Karpas-422 (cell line): ENCODE results near the gene PDCD11. TPM values are rescaled to one million over a fixed set of nuclear protein-coding genes. Genes with fewer than 3 reads are reported as not detected.
"Not testable (repeated sequence)": the region's sequence is repeated elsewhere in the genome, so short reads cannot be mapped to it uniquely, and the experiment has no call there.

ENCODE experiments used
- DNase-seq: peaks from one replicate; pipeline ENCODE4 v3.0.0-alpha.2; 2015
- H2AFZ ChIP-seq: fragments of 200-600 bp; sonication (generic); 2 replicates; pipeline ENCODE4 v1.6.1; 2014; ENCODE audit warnings: antibody characterized with exemption, low read length, mixed read lengths
- H3K27ac ChIP-seq: fragments of 200-600 bp; sonication (generic); 2 replicates; pipeline ENCODE4 v1.5.1; 2014; ENCODE audit warnings: mild to moderate bottlenecking, low read length, moderate library complexity
- H3K27me3 ChIP-seq: fragments of 200-600 bp; sonication (generic); 2 replicates; pipeline ENCODE4 v1.6.1; 2014; ENCODE audit warnings: low read length, mixed read lengths
- H3K36me3 ChIP-seq: fragments of 200-600 bp; sonication (generic); 2 replicates; pipeline ENCODE4 v1.6.1; 2014; ENCODE audit warnings: low read length, mixed read lengths; ENCODE audit not compliant: insufficient read depth
- H3K4me1 ChIP-seq: fragments of 200-600 bp; sonication (generic); 2 replicates; pipeline ENCODE4 v1.6.1; 2014; ENCODE audit warnings: mild to moderate bottlenecking, low read length, mixed read lengths
- H3K4me2 ChIP-seq: fragments of 200-600 bp; sonication (generic); 2 replicates; pipeline ENCODE4 v1.6.1; 2014; ENCODE audit warnings: low read length, low read depth, mild to moderate bottlenecking; ENCODE audit not compliant: poor library complexity, severe bottlenecking
- H3K4me3 ChIP-seq: fragments of 200-600 bp; sonication (generic); 2 replicates; pipeline ENCODE4 v1.5.1; 2014; ENCODE audit warnings: mild to moderate bottlenecking, antibody characterized with exemption, low read length, mixed read lengths
- H3K79me2 ChIP-seq: fragments of 200-600 bp; sonication (generic); 2 replicates; pipeline ENCODE4 v1.6.1; 2014; ENCODE audit warnings: mild to moderate bottlenecking, low read length, mixed read lengths
- H3K9ac ChIP-seq: fragments of 200-600 bp; sonication (generic); 2 replicates; pipeline ENCODE4 v1.6.0; 2014; ENCODE audit warnings: low read length
- H3K9me2 ChIP-seq: fragments of 200-600 bp; sonication (generic), shearing (Covaris generic); replicated peaks from 2 replicates; pipeline ENCODE4 v1.6.0; 2014; ENCODE audit warnings: mild to moderate bottlenecking, low read length, moderate library complexity; ENCODE audit not compliant: insufficient read depth
- H3K9me3 ChIP-seq: fragments of 300-700, 200-600 bp; sonication (generic); 2 replicates; pipeline ENCODE4 v1.6.1; 2014; ENCODE audit warnings: low read length, mixed read lengths
- H4K20me1 ChIP-seq: fragments of 200-600 bp; sonication (generic); 2 replicates; pipeline ENCODE4 v1.6.1; 2014; ENCODE audit warnings: mild to moderate bottlenecking, antibody characterized with exemption, low read length, low read depth; ENCODE audit not compliant: insufficient read depth
- total RNA-seq: library from RNA; depleted of rRNA; stranded (reverse); fragments of >200 nt; shearing (Covaris generic); gene quantifications from 2 replicates; pipeline ENCODE4 v1.2.3, GENCODE V29; 2014; ENCODE audit warnings: low replicate concordance

The PDCD11 gene
- total RNA-seq, 1 experiment from 2014 or later: 28.9 TPM

DNA sequence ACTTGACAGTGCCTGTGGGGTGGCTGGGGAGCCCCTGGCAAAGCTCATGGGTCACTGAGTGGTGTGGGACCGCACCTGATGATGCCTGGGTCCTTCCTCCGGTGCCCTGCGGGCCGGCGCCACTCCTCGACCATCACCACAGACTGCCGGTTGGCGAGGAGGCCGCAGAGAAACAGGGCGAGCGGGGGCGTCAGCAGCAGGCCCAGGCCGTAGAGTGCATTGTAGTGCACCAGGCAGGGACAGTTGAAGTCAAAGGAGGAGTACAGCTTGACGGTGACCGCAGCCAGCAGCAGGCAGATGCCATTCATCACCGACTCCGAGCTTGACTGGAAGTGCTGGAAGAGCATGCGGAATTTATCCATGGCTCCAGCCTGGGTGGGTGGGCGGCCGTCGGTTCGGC, 82.2 kb downstream of the PDCD11 start:
- no peak for DNase-seq
- Histone ChIP-seq H3K27me3 (no peaks in the 10 kb centered on the region), H3K4me2 (no peak overlapping the region), H4K20me1 (no peaks in the 10 kb centered on the region), H3K4me3 (no peak overlapping the region), H3K9me2 (no peaks in the 10 kb centered on the region), H2AFZ (no peak overlapping the region), H3K4me1 (peaks cover 16% of the 10 kb centered on the region), H3K79me2 (no peaks in the 10 kb centered on the region), H3K9me3 (no peaks in the 10 kb centered on the region), H3K9ac (no peak overlapping the region), H3K27ac (no peak overlapping the region), H3K36me3 (no peaks in the 10 kb centered on the region)

DNA sequence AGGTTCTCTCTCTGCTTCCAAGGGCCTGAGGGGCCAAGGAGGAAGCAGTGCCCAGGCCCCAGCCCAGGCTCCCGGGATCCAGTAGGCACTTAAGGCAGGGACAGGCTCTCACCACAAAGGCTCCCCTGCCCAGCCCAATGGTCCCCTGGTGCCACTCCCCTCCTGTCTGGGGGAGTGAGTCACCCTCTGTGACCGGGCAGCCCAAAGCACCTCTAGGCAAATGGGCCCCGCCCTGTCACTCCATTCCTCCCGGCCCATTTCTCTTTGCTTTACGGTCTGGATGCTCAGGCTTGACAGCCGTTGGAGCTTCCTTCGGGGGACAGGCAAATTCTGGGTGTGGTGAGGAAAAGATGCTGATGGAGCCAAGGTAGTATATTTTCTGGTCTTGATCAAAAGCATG, 82.7 kb downstream of the PDCD11 start, which contains the start of gene CALHM3:
Gene CALHM3 (minus strand): TSS at position 106 of the 400 bp plus-strand sequence. CDS start 208 bp downstream, outside the sequence.
- H3K9me3 ChIP-seq: no peaks in the 10 kb centered on the region
- H4K20me1 ChIP-seq: no peaks in the 10 kb centered on the region
- no peak for DNase-seq
- no peak within 1 kb of the TSS for H2AFZ ChIP-seq
- H3K79me2 ChIP-seq: no peaks in the 10 kb centered on the region
- H3K4me1 ChIP-seq: peaks cover 16% of the 10 kb centered on the region
- H3K27me3 ChIP-seq: no peaks in the 10 kb centered on the region
- H3K4me2 ChIP-seq: no peak within 1 kb of the TSS
- H3K27ac ChIP-seq: no peak within 1 kb of the TSS
- H3K36me3 ChIP-seq: no peaks in the 10 kb centered on the region
- H3K4me3 ChIP-seq: no peak within 1 kb of the TSS
- H3K9me2 ChIP-seq: no peaks in the 10 kb centered on the region
- no peak within 1 kb of the TSS for H3K9ac ChIP-seq

DNA sequence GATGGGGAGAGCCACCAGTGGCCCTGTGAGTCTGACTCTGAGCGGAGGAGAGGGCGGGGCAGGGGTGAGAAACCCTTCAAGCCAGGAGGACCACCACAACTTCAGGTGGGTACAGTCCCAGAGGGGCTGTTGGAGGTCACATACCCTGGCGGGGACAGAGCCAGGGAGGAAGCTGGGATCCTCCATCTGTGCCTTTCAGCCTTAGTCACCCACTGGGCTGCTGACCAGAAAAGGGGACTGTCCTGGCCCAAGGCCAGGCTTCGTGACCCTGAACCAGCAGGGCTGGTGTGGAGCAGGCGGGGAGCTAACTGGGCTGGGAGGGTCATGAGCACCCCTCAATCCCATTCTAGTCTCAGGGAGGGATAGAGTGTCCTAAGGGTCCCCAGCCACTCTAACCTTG, 84.1 kb downstream of the PDCD11 start:
- no peaks in the 10 kb centered on the region for H3K9me2 ChIP-seq
- H3K27ac ChIP-seq: no peak overlapping the region
- no peaks in the 10 kb centered on the region for H3K79me2 ChIP-seq
- H4K20me1 ChIP-seq: no peaks in the 10 kb centered on the region
- no peak for DNase-seq
- no peak overlapping the region for H2AFZ ChIP-seq
- no peak overlapping the region for H3K9ac ChIP-seq
- no peak overlapping the region for H3K4me3 ChIP-seq
- no peaks in the 10 kb centered on the region for H3K36me3 ChIP-seq
- H3K9me3 ChIP-seq: no peaks in the 10 kb centered on the region
- H3K4me2 ChIP-seq: no peak overlapping the region
- H3K27me3 ChIP-seq: no peaks in the 10 kb centered on the region
- peaks cover 16% of the 10 kb centered on the region for H3K4me1 ChIP-seq

DNA sequence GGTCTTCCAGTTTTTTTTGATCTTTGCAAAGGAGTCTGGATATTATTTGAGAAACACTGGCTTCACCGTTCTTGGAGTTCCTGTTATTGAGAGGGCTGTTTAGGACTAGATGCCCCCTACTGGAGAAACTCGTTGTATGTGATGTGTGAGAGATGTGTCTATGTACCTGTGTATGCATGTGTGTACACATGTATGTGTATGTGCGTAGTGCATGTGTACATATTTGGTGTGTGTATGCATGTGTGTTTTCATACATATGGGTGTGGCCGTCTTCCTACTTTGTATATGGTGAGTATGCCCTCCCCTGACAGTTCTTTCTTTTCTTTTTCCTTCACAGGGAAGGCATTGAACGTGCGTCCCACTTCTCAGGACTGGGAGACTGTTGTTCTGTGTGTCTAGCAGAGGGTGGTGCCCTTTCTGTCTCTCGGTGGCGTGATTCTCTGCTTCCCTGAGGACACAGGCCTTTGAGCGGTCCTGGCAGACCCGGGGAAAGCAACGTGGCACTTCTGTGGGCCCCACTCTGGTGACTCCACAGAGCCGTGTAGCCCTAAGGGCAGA, 85.6 kb downstream of the PDCD11 start:
- no peaks in the 10 kb centered on the region for H3K9me3 ChIP-seq
- no peaks in the 10 kb centered on the region for H3K79me2 ChIP-seq
- no peaks in the 10 kb centered on the region for H3K27me3 ChIP-seq
- no peak overlapping the region for H3K4me2 ChIP-seq
- H3K36me3 ChIP-seq: no peaks in the 10 kb centered on the region
- no peak overlapping the region for H3K27ac ChIP-seq
- no peak overlapping the region for H3K4me3 ChIP-seq
- no peaks in the 10 kb centered on the region for H4K20me1 ChIP-seq
- no peaks in the 10 kb centered on the region for H3K9me2 ChIP-seq
- no peak overlapping the region for H3K9ac ChIP-seq
- peak; percentile 92 for DNase-seq
- H3K4me1 ChIP-seq: peaks cover 12% of the 10 kb centered on the region
- no peak overlapping the region for H2AFZ ChIP-seq

DNA sequence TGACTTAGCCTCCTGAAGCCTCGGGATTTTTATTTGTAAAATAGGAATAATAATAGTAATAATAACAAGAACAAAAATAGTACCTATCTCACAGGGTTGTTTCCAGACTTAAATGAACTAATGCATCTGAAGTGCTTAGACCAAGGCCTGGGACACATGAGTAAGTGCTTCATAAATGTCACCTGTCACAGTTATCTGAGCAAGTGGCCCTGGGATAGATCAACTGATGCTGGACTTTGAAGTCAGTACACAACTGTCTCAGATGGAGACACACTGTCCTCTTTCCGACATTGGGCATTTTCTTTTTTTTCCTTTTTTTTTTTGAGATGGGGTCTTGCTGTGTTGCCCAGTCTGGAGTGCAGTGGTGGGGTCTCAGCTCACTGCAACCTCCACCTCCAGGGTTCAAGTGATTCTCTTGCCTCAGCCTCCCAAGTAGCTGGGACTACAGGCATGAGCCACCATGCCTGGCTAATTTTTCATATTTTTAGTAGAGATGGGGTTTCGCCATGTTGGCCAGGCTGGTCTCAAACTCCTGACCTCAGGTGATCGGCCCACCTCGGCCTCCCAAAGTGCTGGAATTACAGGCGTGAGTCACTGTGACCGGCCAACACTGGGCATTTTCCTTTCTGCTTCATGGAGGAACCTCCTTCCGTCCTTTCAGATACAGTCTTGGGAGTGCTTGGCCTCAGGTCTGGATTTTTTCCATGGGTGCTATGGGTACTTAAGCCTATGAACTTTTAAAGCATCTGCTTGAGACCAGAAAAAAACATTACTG, 90.4 kb downstream of the PDCD11 start:
- H3K9me3 ChIP-seq, H3K27ac ChIP-seq, H3K36me3 ChIP-seq, H3K4me2 ChIP-seq, H3K4me3 ChIP-seq, H2AFZ ChIP-seq, H3K79me2 ChIP-seq, H3K4me1 ChIP-seq, H4K20me1 ChIP-seq, H3K9me2 ChIP-seq, DNase-seq, H3K27me3 ChIP-seq, H3K9ac ChIP-seq: not testable (repeated sequence)

DNA sequence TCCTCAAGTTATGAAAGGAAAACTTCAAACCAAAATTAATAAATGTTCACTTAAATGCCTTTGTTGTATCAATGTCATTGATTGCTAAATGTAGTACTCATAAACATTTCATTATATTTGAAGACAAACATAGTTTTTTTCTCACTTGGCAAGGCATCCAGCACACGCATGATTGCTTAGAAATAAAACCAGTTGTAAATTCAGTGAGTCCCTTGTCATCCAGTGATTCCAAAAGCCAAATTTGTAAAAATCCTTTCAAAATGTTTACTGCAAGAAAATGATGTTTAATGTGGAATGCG, 90.9 kb downstream of the PDCD11 start:
- Histone ChIP-seq H3K9ac (no peak overlapping the region), H2AFZ (no peak overlapping the region), H3K4me3 (no peak overlapping the region), H3K27me3 (no peaks in the 10 kb centered on the region), H3K36me3 (no peaks in the 10 kb centered on the region), H4K20me1 (no peaks in the 10 kb centered on the region), H3K4me2 (no peak overlapping the region), H3K9me3 (no peaks in the 10 kb centered on the region), H3K27ac (no peak overlapping the region), H3K79me2 (no peaks in the 10 kb centered on the region), H3K4me1 (peaks cover 9% of the 10 kb centered on the region), H3K9me2 (no peaks in the 10 kb centered on the region)
- no peak for DNase-seq

DNA sequence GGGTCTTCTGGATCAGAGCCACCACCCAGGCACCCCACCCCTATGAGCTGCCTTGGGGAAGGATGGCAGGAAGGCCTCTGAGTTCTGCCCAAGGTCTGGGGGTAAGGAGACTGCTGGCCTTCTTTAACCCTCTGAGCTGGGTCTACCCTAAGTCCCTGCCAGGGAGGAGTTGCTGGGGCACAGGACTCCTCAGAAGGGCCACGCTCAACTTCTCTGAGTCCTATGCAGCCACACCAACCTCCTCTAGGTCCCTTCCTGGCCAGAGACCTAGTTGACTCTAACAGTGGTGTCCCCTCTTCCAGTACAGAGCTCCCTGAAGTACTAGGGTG, 94.5 kb downstream of the PDCD11 start:
- no peak overlapping the region for H3K4me3 ChIP-seq
- H3K79me2 ChIP-seq: no peaks in the 10 kb centered on the region
- no peak overlapping the region for H2AFZ ChIP-seq
- no peaks in the 10 kb centered on the region; the same call in 1 of the 2 replicates for H4K20me1 ChIP-seq
- H3K4me1 ChIP-seq: peaks cover 18% of the 10 kb centered on the region
- no peak overlapping the region for H3K27ac ChIP-seq
- H3K4me2 ChIP-seq: no peak overlapping the region
- no peaks in the 10 kb centered on the region; the same call in 1 of the 2 replicates for H3K27me3 ChIP-seq
- no peak for DNase-seq
- no peaks in the 10 kb centered on the region for H3K9me3 ChIP-seq
- H3K9me2 ChIP-seq: no peaks in the 10 kb centered on the region
- H3K9ac ChIP-seq: no peak overlapping the region
- H3K36me3 ChIP-seq: no peaks in the 10 kb centered on the region

DNA sequence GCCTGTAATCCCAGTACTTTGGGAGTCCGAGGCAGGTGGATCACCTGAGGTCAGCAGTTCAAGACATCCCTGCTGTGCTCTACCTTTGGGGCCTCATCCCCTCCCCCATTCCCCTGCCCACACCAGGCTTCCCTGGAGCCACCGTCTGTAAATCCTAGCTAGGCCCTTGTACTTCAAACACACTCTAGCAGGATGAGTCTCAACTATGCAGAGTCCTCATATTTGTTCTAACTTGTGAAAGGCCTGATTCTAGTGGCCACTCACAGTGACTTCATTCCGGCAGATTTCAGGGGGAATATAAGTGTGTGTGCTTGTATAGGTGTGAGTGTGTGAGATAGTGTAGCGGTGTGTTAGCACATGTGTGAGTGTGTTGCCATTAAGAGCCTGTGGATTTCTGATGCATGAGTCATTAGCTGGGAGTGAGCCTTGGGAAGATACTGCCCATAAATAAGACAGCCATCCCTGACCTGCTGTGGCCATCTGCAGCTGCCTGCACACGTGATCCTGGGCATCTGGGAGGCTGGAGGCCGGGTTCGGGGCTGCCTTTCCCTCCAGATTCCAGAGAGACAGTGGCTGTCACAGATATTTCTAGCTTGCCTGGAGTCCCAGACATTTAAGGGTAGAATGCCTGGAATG, 95.4 kb downstream of the PDCD11 start:
- no peaks in the 10 kb centered on the region for H3K36me3 ChIP-seq
- no peak overlapping the region for H3K4me3 ChIP-seq
- no peak overlapping the region for H3K4me2 ChIP-seq
- no peaks in the 10 kb centered on the region for H3K79me2 ChIP-seq
- H3K27me3 ChIP-seq: no peaks in the 10 kb centered on the region; the same call in 1 of the 2 replicates
- no peak overlapping the region for H2AFZ ChIP-seq
- H3K4me1 ChIP-seq: peaks cover 18% of the 10 kb centered on the region
- no peak for DNase-seq
- H3K9ac ChIP-seq: no peak overlapping the region
- H3K9me3 ChIP-seq: no peaks in the 10 kb centered on the region
- no peaks in the 10 kb centered on the region for H3K9me2 ChIP-seq
- H4K20me1 ChIP-seq: no peaks in the 10 kb centered on the region; the same call in 1 of the 2 replicates
- H3K27ac ChIP-seq: no peak overlapping the region
